Vagina (tissue), 2 donors: ENCODE data around the gene NLRP10.

ENCODE experiments used
- POLR2AphosphoS5 ChIP-seq, 2 donors: sonication (generic); formaldehyde crosslinking; IDR thresholded peaks; one replicate each; pipeline ENCODE4 v1.9.0; 2017; ENCODE audit warnings: antibody characterized with exemption in 2 of 2, mild to moderate bottlenecking in 2 of 2, low read depth in 1 of 2; ENCODE audit not compliant: insufficient read depth in 1 of 2
- TF ChIP-seq, protein P1 (sequence below), 3 experiments: fragments of 450-650 bp in 2 of 3; fragments of 200-600 bp in 1 of 3; sonication (generic) in 1 of 3; IDR thresholded peaks; one replicate each; pipeline ENCODE4 v1.5.1; 2017 to 2019; ENCODE audit warnings: antibody characterized with exemption in 3 of 3, mild to moderate bottlenecking in 2 of 3, moderate library complexity in 2 of 3

DNA sequence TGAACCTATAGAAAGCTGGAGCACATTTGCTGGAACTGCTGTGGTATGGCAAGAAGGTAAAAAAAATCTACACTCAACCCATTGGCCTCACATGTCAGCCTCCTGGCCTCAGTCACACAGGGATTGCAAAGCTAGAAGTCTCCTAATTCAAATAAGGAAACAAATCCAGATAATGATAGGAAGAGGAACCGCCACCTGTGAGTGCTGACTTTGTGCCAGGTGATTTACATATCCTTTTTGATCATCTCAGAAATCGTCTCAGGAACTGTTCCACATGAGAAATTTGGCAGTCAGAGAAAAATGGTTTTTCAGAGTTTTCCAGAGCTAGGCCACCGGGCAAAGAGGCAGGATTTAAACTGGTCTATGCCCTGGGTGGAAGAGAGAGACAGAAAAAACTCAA lies 986 bp downstream of the NLRP10 start:
- TF ChIP-seq, protein P1, sequence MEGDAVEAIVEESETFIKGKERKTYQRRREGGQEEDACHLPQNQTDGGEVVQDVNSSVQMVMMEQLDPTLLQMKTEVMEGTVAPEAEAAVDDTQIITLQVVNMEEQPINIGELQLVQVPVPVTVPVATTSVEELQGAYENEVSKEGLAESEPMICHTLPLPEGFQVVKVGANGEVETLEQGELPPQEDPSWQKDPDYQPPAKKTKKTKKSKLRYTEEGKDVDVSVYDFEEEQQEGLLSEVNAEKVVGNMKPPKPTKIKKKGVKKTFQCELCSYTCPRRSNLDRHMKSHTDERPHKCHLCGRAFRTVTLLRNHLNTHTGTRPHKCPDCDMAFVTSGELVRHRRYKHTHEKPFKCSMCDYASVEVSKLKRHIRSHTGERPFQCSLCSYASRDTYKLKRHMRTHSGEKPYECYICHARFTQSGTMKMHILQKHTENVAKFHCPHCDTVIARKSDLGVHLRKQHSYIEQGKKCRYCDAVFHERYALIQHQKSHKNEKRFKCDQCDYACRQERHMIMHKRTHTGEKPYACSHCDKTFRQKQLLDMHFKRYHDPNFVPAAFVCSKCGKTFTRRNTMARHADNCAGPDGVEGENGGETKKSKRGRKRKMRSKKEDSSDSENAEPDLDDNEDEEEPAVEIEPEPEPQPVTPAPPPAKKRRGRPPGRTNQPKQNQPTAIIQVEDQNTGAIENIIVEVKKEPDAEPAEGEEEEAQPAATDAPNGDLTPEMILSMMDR (IDR thresholded peaks at IDR 0.05): no peak
- no peak for TF ChIP-seq POLR2AphosphoS5 (IDR thresholded peaks at IDR 0.05; ENCODE audit: insufficient read depth in 1 of 2, low read depth in 1 of 2)
